Fibroblast of upper back skin (primary cell): ENCODE results near the gene FSTL4.
"Not testable (repeated sequence)": the region's sequence is repeated elsewhere in the genome, so short reads cannot be mapped to it uniquely, and the experiment has no call there.

Experiments
- DNase-seq: peaks from one replicate; pipeline ENCODE4 v3.0.0-alpha.2; 2013

Gene FSTL4

DNA sequence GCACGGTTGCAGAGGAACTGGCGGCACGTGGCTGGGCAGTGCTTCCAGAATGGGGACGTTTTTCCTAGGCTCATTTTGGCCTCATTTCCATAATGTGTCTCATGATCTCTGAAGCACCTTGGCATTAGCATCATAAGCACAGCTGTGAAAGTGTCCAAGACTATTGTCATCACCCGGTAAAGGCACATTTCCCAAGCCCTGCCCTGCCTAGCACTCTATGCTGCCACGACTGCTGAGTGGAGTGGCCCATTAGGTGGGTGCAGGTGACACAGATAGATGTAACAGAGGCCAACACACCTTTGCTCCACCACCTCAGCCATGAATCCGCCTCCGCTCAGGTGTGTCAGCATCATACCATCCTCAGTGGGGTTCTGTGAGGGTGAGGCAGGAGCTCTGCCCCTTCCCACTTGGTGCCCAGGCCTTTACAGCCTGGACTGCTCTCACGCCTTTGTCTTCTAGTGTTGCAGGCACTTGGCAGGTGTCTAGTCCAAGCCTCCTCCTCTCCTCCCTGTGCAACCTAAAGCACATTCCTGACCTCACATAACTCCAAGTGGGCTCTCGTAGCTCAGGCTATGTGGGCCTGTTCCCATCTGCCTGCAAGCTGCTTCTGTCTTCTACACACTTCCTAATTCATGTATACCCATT is 213.0 kb downstream of the FSTL4 start:
- no peak for DNase-seq

DNA sequence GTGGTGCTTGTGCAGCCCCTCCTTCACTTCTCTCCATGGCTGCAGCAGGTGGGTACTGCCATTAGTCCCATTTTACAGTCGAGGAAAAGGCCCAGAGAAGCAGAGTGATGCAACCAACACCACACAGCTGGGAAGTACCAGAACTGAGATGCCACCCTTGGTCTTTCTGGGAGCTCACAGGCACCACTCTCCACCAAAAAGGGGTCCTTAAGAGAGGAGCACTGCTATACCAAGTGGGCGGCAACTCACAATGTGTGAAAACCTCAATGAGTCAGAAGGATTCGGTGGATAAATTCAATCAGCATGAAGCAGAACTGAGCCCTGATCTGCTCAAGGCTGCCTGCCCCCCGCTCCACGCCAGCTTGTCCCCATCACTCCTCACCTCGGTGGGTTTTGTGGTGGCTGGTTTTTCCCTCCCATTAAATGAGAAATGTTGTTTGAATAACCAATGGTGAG is 213.7 kb downstream of the FSTL4 start:
- DNase-seq, result no peak

DNA sequence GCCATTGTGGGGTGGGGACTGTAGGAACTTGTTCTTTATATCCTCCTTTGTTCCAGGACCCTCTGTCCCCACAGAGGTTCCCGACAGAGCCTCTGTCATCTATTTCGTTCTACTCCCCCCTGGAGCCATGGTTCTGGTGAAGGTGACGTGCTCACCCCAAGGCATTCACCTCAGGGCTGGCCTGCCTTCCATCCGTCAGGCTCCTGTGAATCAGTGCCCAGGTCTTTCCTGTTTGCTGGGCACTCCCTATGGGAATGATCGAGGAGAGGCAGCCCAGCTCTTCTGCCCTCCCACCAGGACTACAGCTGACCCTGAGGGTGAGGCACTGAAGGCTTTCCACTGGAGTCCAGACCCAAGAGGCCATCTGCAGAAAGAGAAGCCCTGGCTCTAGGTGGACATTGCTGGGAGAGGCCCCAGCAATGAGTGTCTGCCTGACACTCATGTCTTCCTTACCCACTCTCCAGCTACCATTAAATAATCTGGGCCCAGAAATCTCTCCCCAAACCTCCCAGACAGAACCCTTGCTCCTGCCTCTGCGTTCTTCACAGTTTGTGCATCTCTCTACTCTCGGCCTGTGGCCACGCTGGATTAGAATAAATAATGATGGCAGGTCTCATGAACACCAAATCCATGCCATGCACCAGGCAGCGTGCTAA is 214.2 kb downstream of the FSTL4 start:
- no peak for DNase-seq

GRCh38 chr5:133397348-133397747 is 215.0 kb downstream of the FSTL4 start:
- no peak for DNase-seq

DNA sequence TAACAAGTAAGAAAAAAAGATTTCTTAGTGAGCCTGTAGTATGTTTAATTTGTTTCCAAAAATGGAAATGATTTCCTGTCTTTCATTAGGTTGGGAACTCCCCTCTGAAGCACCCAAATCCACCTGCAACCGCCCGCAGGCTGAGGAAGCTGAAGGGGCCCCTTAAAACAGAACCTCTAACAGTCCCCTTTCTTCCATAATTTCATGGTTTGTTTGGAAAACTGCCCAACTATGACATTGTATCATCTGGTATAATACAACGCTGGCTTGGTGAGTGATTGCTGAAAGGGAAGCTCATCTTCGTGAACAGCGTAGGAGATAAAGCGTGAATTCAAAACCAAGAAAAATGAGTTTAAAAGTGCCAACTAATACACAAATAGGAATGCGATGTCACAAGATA is 215.5 kb downstream of the FSTL4 start:
- DNase-seq, result no peak

GRCh38 chr5:133396187-133396741 is 216.1 kb downstream of the FSTL4 start:
- DNase-seq, result no peak

GRCh38 chr5:133395207-133395606 is 217.1 kb downstream of the FSTL4 start:
- not testable (repeated sequence) for DNase-seq

DNA sequence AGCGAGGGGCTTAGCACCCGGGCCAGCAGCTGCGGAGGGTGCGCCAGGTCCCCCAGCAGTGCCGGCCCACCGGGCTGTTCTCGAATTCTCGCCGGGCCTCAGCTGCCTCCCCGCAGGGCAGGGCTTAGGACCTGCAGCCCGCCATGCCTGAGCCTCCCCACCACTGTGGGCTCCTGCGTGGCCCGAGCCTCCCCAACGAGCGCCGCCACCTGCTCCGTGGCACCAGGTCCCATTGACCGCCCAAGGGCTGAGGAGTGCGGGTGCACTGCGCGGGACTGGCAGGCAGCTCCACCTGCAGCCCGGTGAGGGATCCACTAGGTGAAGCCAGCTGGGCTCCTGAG is 217.9 kb downstream of the FSTL4 start:
- DNase-seq, result not testable (repeated sequence)

DNA sequence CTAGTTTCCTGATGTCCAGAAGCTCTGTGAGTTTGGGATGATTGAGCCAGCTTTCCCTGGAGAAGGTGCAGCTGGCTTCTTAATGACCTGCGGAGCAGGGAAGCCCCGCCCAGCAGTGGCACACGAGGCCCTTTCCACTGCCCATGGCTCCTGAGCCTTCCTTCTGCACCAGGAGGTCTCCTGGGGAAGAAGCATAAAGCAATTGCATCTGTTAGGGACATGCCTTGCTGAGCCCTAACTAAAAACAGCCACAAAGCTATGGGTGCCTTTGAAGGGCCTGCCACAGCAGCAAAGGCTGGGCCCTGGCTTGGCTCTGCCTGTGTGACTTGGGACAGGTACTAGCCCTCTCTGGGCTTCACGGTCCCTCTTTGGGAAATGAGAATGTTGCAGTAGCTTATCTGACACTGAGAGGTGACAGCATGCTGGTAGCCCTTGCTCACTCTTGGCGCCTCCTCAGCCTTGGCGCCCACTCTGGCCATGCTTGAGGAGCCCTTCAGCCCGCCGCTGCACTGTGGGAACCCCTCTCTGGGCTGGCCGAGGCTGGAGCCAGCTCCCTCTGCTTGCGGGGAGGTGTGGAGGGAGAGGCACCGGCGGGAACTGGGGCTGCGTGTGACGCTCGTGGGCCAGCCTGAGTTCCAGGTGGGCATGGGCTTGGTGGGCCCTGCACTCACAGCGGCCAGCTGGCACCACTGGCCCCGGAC is 218.4 kb downstream of the FSTL4 start:
- no peak for DNase-seq

GRCh38 chr5:133392448-133392847 is 219.9 kb downstream of the FSTL4 start:
- DNase-seq, result no peak

GRCh38 chr5:133391354-133392136 is 220.8 kb downstream of the FSTL4 start:
- no peak for DNase-seq

DNA sequence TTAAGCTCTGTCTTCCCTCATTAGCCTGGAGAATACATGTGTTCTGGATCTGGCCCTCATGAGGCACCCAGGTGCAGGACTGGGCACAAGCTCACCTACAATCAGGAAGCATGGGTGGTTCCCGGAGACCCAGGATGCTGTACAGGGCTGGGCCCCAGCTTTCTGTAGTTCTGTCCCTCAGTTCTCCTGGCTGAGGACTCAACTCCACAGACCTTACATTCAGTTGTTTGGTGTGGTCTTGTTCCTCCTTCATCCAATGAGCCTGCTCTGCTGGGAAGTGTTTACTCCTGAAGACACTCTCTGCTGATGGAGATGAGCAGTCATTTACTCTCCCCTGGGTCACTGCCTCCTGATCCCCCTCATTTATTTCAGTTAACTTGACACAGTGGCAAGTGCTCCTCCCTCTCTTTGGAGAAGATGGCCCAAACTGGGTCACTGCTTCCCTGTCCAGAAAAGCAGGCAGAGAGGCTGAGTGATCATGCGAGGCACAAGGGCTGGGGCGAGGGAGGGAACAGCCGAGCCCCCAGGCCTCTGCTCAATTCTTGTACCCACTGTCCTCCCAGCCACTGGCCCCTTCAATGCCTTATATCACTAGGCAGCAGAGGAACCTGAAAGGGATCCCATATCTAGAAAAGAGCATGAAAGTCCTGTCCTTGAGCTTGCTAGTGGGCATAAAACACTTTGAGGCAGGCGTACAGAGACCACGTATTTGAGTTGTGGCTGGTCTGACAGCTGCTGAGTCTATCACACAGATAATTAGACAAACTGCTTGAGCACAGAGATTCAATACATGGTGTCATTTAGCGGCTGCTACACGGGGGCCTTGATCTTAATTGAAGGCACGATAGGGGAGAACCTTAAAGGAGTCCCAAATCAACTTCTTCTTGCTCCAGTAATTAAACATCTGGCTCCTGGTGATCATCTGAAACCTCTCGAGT is 221.7 kb downstream of the FSTL4 start:
- DNase-seq, result no peak

- DNase-seq, result no peak
Measured at GRCh38 chr5:133389066-133389590, 223.2 kb downstream of the FSTL4 start.

GRCh38 chr5:133387621-133388020 is 224.7 kb downstream of the FSTL4 start:
- DNase-seq, result no peak

DNA sequence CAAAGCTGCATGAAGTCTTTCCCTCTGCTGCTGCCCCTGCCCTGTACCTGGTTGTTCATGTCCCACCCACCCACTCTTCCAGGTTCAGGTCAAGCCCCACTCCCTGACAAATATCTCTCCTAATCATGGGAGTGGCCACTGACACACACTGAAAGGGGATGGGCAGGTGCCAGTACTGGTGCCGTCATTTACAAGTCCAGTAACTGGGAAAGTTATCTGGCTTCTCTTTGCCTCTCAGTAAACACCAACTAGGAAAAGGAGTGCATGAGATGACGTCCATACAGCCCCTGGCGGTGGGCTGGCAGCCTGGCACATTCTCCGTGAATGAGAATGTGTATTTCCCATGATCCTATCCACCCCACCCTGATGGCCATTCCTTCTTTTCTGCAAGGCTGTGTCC is 225.2 kb downstream of the FSTL4 start:
- no peak for DNase-seq

DNA sequence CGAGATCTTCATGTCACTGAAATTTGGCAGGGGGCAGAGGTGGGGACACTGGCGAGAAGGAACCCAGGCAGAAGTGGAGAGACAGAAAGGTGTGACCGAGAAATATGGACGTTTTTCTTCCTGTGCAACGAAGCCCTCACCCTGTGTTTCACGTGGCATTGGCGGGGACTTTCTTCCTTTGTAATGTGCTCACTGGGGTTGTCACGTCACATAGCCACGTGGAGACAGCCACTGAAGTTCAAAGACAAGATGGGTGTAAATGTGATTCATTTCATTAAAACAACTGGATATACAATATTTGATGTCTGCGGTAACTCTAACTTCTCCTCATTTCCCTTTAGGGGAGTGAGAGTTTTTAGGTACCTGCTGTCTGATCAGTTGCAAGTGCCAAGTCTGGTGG is 225.7 kb downstream of the FSTL4 start:
- no peak for DNase-seq

- DNase-seq, result no peak
Measured at GRCh38 chr5:133385346-133385745, 227.0 kb downstream of the FSTL4 start.

DNA sequence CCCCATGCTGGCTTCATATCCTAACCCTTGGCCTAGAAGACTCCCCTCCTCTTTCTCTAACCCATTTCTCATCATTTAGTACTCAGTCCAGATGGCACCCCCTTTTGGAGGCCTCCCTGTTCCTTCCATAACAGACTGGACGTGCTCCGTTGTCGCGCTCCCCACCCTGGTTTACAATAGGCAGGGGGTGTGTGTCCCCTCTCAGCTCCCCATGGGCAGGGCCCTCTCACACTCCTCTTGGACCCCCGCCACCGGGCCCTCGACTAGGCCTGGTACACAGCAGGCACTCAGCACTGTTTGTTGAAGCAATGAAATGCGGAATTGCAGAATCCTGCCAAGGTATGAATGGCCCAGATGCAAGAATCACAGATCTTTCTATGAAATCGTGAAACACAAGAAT is 227.4 kb downstream of the FSTL4 start:
- DNase-seq, result no peak

DNA sequence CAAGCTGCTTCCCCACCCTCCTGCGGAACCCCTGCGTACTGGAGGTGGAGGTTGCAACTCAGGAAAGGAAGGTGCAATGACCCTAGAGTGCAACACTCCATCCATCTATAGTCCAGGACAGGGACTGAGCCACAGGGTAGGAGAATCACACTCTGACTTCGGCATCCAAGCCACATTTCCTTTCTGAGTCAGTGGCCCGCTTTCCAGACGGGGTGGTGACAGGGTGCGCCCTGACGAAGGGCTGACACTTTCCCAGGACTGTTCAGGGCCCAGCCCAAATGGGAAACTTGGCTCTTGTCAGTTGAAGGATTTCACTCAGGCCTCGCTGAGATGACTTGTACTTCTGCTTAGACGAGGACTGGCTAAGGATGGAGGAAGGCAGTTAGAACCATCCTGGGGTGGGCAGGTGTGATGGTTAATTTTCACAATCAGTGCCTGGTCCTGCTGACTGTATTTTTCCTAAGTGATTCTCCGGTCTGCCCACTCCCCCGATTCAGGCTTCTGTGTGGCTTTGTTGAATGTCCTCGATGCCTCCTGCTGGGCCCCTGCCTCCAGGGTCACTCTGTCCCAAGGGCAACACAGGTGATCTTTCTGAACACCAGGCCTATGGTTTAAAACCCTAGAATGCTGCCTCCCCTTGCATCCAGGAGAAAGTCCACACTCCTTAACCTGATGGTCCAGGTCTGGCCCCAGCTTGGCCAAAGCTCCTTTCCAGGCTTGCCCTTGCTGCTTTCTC is 228.1 kb downstream of the FSTL4 start:
- no peak for DNase-seq

GRCh38 chr5:133383580-133383939 is 228.8 kb downstream of the FSTL4 start:
- no peak for DNase-seq
